Astrocyte of the spinal cord (primary cell): ENCODE results near the gene UBE2M.
"Not testable (repeated sequence)": the region's sequence is repeated elsewhere in the genome, so short reads cannot be mapped to it uniquely, and the experiment has no call there.

Experiments
- DNase-seq: peaks from one replicate; pipeline ENCODE4 v3.0.0; 2011; ENCODE audit warnings: low read depth, low spot score
- H3K4me3 ChIP-seq: 2 replicates; pipeline ENCODE4 v1.5.1; 2011; ENCODE audit warnings: low read depth, mild to moderate bottlenecking, low read length, moderate library complexity
- CTCF ChIP-seq: IDR thresholded peaks from 2 replicates; pipeline ENCODE4 v1.5.1; 2012; ENCODE audit warnings: low read depth, mild to moderate bottlenecking, low read length, inconsistent platforms
- in situ Hi-C: cut with HindIII; loops from 2 replicates; pipeline ENCODE4 v1.10.0; 2017; ENCODE audit warnings: low sequenced_read_pairs

Gene UBE2M

GRCh38 chr19:58581227-58582141 is 23.1 kb upstream of the UBE2M start:
- in situ Hi-C loops, result no loop called here
- peak; percentile 99 for TF ChIP-seq CTCF
- DNase-seq, result peak; percentile 84
- H3K4me3 ChIP-seq, result no peak overlapping the region

GRCh38 chr19:58579473-58580142 is 21.2 kb upstream of the UBE2M start:
- no peak overlapping the region for H3K4me3 ChIP-seq
- no peak for DNase-seq
- in situ Hi-C loops, result no loop called here
- no peak for TF ChIP-seq CTCF

GRCh38 chr19:58578012-58578925 is 19.9 kb upstream of the UBE2M start:
- TF ChIP-seq CTCF, result no peak
- H3K4me3 ChIP-seq, result no peak overlapping the region
- DNase-seq, result no peak
- in situ Hi-C loops, result no loop called here

- in situ Hi-C loops, DNase-seq, H3K4me3 ChIP-seq: not testable (repeated sequence)
These were observed 19.2 kb upstream of the UBE2M start for GRCh38 chr19:58577581-58577980.

GRCh38 chr19:58575183-58576041 is 17.0 kb upstream of the UBE2M start:
- DNase-seq, result peak; percentile 95
- TF ChIP-seq CTCF, result no peak
- in situ Hi-C loops, result no loop called here
- peak overlapping the region; percentile 84 for H3K4me3 ChIP-seq

- in situ Hi-C loops, result no loop called here
- no peak for TF ChIP-seq CTCF
- no peak for DNase-seq
- H3K4me3 ChIP-seq, result peak overlapping the region; percentile 74
These were observed 15.3 kb upstream of the UBE2M start for GRCh38 chr19:58573658-58574164.
